Measurements from ENCODE around the gene ETAA1. TPM values are rescaled to one million over a fixed set of nuclear protein-coding genes. Genes with fewer than 3 reads are reported as not detected.
A peak's percentile ranks its signal among the peaks of the same experiment; 100 is the strongest.

The ETAA1 gene
- total RNA-seq, 1 experiment from 2014 or later: 27.3 TPM

DNA sequence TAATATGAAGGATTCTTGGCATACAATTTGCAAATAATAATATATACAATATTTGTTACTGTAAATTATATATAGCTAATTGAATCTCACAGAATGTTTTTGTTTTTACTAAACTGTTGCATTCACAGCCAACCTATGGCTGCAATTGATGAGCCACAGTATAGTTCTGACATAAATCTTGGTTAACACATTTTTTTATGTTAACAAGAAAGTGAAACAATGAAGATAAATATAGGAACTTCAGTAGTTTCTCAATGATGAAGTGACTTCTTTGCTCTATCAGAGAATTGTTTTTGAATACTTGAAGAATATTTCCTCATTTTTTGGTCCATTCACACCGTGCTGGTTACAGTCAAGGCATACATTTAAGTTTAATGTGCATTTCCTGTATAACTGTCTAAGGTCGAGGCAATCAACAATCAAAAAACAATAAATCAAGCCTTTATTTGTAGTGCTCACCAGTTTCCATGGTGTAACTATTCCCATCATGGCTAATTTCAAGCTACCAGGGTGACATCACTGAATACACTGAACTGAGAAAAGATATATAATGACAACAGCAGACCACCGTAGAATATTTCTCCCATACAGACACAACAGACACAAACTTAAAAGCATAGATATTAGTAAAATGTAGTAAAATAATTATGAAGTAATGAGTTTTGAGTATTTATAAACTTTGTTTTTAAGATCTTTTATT is 12.9 kb upstream of the ETAA1 start:
- no peak for ATAC-seq
- CTCF ChIA-PET: no interaction called here
- H3K36me3 Mint-ChIP-seq: no peaks in the 10 kb centered on the region; the same call in 1 of the 2 replicates
- no peak for TF ChIP-seq SOX15 (CRISPR knock-in tag; IDR thresholded peaks at IDR 0.05)
- no peak for TF ChIP-seq ZNF423 (CRISPR knock-in tag; IDR thresholded peaks at IDR 0.05)
- TF ChIP-seq, protein P1, sequence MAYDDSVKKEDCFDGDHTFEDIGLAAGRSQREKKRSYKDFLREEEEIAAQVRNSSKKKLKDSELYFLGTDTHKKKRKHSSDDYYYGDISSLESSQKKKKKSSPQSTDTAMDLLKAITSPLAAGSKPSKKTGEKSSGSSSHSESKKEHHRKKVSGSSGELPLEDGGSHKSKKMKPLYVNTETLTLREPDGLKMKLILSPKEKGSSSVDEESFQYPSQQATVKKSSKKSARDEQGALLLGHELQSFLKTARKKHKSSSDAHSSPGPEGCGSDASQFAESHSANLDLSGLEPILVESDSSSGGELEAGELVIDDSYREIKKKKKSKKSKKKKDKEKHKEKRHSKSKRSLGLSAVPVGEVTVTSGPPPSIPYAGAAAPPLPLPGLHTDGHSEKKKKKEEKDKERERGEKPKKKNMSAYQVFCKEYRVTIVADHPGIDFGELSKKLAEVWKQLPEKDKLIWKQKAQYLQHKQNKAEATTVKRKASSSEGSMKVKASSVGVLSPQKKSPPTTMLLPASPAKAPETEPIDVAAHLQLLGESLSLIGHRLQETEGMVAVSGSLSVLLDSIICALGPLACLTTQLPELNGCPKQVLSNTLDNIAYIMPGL (CRISPR knock-in tag; IDR thresholded peaks at IDR 0.05): no peak
- no peak for TF ChIP-seq ZNF425 (CRISPR knock-in tag; conservative IDR thresholded peaks at IDR 0.05)
- TF ChIP-seq ZNF532 (CRISPR knock-in tag; IDR thresholded peaks at IDR 0.05; ENCODE audit: borderline replicate concordance): no peak
- TF ChIP-seq, protein P2, sequence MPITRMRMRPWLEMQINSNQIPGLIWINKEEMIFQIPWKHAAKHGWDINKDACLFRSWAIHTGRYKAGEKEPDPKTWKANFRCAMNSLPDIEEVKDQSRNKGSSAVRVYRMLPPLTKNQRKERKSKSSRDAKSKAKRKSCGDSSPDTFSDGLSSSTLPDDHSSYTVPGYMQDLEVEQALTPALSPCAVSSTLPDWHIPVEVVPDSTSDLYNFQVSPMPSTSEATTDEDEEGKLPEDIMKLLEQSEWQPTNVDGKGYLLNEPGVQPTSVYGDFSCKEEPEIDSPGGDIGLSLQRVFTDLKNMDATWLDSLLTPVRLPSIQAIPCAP (CRISPR knock-in tag; IDR thresholded peaks at IDR 0.05): no peak
- DNase-seq (ENCODE audit: low spot score): no peak
- no peak overlapping the region for H3K27ac Mint-ChIP-seq
- no peak overlapping the region for H3K4me3 Mint-ChIP-seq
- H3K27me3 Mint-ChIP-seq (ENCODE audit: low read depth): no peaks in the 10 kb centered on the region
- POLR2A ChIA-PET: no interaction called here
- H3K9me3 Mint-ChIP-seq: peaks cover 12% of the 10 kb centered on the region
- peaks cover 9% of the 10 kb centered on the region for H3K4me1 Mint-ChIP-seq

GRCh38 chr2:67388680-67389079 is 8.5 kb upstream of the ETAA1 start:
- CTCF ChIA-PET: interaction anchor here (0.6 kb wide), 1 partner anchor 195 kb away, joined by 3 read pairs; no protein-coding TSS in a partner anchor
- ATAC-seq (peak; percentile 81), DNase-seq (ENCODE audit: low spot score) (no peak)
- POLR2A ChIA-PET: interaction anchor here (0.8 kb wide), 1 partner anchor 8 kb away, joined by 3 read pairs; no protein-coding TSS in a partner anchor
- peak overlapping the region; percentile 93 for H3K27ac Mint-ChIP-seq
- no peaks in the 10 kb centered on the region for H3K9me3 Mint-ChIP-seq
- H3K27me3 Mint-ChIP-seq (ENCODE audit: low read depth): no peaks in the 10 kb centered on the region
- peaks cover 41% of the 10 kb centered on the region for H3K4me1 Mint-ChIP-seq
- H3K4me3 Mint-ChIP-seq: no peak overlapping the region
- H3K36me3 Mint-ChIP-seq: no peaks in the 10 kb centered on the region; the same call in 1 of the 2 replicates
- TF ChIP-seq ZNF281 (CRISPR knock-in tag; IDR thresholded peaks at IDR 0.05): no peak
- TF ChIP-seq, protein P3, sequence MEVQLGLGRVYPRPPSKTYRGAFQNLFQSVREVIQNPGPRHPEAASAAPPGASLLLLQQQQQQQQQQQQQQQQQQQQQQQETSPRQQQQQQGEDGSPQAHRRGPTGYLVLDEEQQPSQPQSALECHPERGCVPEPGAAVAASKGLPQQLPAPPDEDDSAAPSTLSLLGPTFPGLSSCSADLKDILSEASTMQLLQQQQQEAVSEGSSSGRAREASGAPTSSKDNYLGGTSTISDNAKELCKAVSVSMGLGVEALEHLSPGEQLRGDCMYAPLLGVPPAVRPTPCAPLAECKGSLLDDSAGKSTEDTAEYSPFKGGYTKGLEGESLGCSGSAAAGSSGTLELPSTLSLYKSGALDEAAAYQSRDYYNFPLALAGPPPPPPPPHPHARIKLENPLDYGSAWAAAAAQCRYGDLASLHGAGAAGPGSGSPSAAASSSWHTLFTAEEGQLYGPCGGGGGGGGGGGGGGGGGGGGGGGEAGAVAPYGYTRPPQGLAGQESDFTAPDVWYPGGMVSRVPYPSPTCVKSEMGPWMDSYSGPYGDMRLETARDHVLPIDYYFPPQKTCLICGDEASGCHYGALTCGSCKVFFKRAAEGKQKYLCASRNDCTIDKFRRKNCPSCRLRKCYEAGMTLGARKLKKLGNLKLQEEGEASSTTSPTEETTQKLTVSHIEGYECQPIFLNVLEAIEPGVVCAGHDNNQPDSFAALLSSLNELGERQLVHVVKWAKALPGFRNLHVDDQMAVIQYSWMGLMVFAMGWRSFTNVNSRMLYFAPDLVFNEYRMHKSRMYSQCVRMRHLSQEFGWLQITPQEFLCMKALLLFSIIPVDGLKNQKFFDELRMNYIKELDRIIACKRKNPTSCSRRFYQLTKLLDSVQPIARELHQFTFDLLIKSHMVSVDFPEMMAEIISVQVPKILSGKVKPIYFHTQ (CRISPR knock-in tag; IDR thresholded peaks at IDR 0.05): no peak
- TF ChIP-seq FOXJ3 (CRISPR knock-in tag; IDR thresholded peaks at IDR 0.05; ENCODE audit: borderline replicate concordance): no peak
- no peak for TF ChIP-seq MAX (CRISPR knock-in tag; IDR thresholded peaks at IDR 0.05)
- TF ChIP-seq ELF4 (CRISPR knock-in tag; IDR thresholded peaks at IDR 0.05; ENCODE audit: low read depth): no peak
- TF ChIP-seq TP53 (CRISPR knock-in tag; IDR thresholded peaks at IDR 0.05): no peak
- TF ChIP-seq TEAD1 (CRISPR knock-in tag; IDR thresholded peaks at IDR 0.05): no peak
- TF ChIP-seq HMGA2 (CRISPR knock-in tag; IDR thresholded peaks at IDR 0.05): no peak
- TF ChIP-seq ZNF425 (CRISPR knock-in tag; conservative IDR thresholded peaks at IDR 0.05): no peak

Measured in WTC11 (cell line).